ENCODE results near the gene PAPSS1.
"Not testable (repeated sequence)": the region's sequence is repeated elsewhere in the genome, so short reads cannot be mapped to it uniquely, and the experiment has no call there.

Gene PAPSS1

DNA sequence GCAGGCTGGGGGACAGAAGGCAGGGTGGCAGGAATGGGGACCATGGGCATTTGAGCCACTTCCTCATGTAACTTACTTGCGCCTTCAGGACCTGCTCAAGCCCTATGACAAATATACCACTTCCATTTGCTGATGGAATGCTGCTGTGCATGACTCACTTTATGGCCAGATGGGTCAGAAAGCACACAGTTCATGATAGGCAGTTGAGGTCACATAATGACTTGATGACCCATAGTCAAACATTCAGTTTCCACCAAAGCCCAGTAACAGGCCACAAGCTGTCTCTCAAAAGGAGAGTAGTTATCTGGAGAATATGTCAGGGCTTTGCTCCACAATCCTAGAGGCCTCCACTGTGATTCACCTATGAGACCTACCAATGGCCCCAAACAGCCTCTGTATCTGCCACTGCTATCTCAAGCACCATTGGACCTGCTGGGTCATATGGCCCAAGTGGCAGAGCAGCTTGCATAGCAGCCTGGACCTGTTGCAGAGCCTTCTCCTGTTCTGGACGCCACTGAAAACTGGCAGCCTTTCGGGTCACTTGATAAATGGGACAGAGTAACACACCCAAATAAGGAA is 5.3 kb upstream of the PAPSS1 start:
- no peaks in the 10 kb centered on the region for H3K27me3 ChIP-seq (ENCODE audit: insufficient read depth, poor library complexity, severe bottlenecking)
- TF ChIP-seq, protein P1, sequence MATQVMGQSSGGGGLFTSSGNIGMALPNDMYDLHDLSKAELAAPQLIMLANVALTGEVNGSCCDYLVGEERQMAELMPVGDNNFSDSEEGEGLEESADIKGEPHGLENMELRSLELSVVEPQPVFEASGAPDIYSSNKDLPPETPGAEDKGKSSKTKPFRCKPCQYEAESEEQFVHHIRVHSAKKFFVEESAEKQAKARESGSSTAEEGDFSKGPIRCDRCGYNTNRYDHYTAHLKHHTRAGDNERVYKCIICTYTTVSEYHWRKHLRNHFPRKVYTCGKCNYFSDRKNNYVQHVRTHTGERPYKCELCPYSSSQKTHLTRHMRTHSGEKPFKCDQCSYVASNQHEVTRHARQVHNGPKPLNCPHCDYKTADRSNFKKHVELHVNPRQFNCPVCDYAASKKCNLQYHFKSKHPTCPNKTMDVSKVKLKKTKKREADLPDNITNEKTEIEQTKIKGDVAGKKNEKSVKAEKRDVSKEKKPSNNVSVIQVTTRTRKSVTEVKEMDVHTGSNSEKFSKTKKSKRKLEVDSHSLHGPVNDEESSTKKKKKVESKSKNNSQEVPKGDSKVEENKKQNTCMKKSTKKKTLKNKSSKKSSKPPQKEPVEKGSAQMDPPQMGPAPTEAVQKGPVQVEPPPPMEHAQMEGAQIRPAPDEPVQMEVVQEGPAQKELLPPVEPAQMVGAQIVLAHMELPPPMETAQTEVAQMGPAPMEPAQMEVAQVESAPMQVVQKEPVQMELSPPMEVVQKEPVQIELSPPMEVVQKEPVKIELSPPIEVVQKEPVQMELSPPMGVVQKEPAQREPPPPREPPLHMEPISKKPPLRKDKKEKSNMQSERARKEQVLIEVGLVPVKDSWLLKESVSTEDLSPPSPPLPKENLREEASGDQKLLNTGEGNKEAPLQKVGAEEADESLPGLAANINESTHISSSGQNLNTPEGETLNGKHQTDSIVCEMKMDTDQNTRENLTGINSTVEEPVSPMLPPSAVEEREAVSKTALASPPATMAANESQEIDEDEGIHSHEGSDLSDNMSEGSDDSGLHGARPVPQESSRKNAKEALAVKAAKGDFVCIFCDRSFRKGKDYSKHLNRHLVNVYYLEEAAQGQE (IDR thresholded peaks at IDR 0.05; ENCODE audit: insufficient replicate concordance, low read depth) = no peak
- TF ChIP-seq SPI1 (IDR thresholded peaks at IDR 0.05; ENCODE audit: borderline replicate concordance, low read depth) (no peak), POLR2AphosphoS5 (IDR thresholded peaks at IDR 0.05; ENCODE audit: low read depth) (no peak), GABPA (IDR thresholded peaks at IDR 0.05; ENCODE audit: low read depth) (no peak)
- TF ChIP-seq, protein P2, sequence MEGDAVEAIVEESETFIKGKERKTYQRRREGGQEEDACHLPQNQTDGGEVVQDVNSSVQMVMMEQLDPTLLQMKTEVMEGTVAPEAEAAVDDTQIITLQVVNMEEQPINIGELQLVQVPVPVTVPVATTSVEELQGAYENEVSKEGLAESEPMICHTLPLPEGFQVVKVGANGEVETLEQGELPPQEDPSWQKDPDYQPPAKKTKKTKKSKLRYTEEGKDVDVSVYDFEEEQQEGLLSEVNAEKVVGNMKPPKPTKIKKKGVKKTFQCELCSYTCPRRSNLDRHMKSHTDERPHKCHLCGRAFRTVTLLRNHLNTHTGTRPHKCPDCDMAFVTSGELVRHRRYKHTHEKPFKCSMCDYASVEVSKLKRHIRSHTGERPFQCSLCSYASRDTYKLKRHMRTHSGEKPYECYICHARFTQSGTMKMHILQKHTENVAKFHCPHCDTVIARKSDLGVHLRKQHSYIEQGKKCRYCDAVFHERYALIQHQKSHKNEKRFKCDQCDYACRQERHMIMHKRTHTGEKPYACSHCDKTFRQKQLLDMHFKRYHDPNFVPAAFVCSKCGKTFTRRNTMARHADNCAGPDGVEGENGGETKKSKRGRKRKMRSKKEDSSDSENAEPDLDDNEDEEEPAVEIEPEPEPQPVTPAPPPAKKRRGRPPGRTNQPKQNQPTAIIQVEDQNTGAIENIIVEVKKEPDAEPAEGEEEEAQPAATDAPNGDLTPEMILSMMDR (IDR thresholded peaks at IDR 0.05; ENCODE audit: insufficient read depth, low read length) = no peak
- H3K27ac ChIP-seq (replicated peaks) = no peak overlapping the region
- DNase-seq (ENCODE audit: low read depth in 1 of 2, low spot score in 1 of 2) = no peak
- no peak overlapping the region for H3K4me3 ChIP-seq (replicated peaks; ENCODE audit: insufficient read depth, low read length)

DNA sequence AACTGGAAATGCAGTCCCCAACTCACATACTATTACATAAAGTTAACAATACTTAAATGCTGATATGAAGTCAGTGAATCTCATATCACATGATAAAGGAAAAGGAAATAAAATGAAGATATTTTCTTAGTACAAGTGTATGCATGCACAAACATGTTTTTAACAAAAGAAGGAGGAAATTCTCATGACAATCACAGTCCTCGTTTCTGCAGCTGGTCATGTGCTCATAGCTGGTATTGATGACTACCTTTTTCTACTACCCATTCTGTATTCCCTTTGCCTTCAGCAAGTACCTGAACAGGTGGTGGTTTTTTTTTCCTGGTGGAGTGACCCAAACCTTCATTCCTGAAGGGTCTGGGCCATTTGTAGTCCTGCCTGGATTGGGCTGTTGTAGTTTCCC is 3.3 kb upstream of the PAPSS1 start:
- not testable (repeated sequence) for H3K4me3 ChIP-seq (replicated peaks; ENCODE audit: insufficient read depth, low read length); DNase-seq (ENCODE audit: low read depth in 1 of 2, low spot score in 1 of 2); H3K27ac ChIP-seq (replicated peaks); H3K27me3 ChIP-seq (ENCODE audit: insufficient read depth, poor library complexity, severe bottlenecking)

DNA sequence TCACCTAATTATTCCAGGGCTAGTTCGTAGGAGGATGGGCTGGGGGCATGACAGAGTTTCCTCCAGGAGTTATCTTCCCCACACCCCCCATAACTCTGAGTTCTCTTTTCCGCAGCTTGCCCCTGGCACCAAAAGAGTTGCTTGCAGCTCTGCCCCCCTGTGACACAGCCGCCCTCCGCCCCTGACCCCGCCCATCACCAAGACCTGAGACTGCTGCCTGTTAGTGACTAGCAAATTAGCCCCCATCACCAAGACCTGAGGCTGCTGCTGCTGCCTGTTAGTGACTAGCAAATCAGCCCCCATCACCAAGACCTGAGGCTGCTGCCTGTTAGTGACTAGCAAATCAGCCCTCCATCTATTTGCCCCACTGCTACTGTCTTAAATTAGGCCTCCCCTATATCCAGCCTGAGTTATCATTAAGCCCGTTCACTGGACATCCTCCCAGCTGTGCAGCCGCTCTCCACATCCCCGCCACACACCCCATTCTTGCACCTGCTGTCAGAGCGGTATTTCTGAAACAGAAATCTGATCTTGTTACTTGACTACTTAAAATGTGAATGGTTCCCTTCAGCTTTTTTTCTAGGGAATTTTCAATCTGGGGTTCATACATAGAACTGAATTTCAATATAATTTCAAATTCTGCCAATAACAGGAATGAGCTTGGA is 1.5 kb upstream of the PAPSS1 start:
- TF ChIP-seq GABPA (IDR thresholded peaks at IDR 0.05; ENCODE audit: low read depth) (no peak), POLR2AphosphoS5 (IDR thresholded peaks at IDR 0.05; ENCODE audit: low read depth) (no peak), SPI1 (IDR thresholded peaks at IDR 0.05; ENCODE audit: borderline replicate concordance, low read depth) (no peak)
- TF ChIP-seq, protein P1 (IDR thresholded peaks at IDR 0.05; ENCODE audit: insufficient replicate concordance, low read depth) = no peak
- TF ChIP-seq, protein P2 (IDR thresholded peaks at IDR 0.05; ENCODE audit: insufficient read depth, low read length) = no peak
- H3K4me3 ChIP-seq (replicated peaks; ENCODE audit: insufficient read depth, low read length) = no peak overlapping the region
- H3K27ac ChIP-seq (replicated peaks) = no peak overlapping the region
- H3K27me3 ChIP-seq (ENCODE audit: insufficient read depth, poor library complexity, severe bottlenecking) = no peaks in the 10 kb centered on the region
- no peak for DNase-seq (ENCODE audit: low read depth in 1 of 2, low spot score in 1 of 2)

DNA sequence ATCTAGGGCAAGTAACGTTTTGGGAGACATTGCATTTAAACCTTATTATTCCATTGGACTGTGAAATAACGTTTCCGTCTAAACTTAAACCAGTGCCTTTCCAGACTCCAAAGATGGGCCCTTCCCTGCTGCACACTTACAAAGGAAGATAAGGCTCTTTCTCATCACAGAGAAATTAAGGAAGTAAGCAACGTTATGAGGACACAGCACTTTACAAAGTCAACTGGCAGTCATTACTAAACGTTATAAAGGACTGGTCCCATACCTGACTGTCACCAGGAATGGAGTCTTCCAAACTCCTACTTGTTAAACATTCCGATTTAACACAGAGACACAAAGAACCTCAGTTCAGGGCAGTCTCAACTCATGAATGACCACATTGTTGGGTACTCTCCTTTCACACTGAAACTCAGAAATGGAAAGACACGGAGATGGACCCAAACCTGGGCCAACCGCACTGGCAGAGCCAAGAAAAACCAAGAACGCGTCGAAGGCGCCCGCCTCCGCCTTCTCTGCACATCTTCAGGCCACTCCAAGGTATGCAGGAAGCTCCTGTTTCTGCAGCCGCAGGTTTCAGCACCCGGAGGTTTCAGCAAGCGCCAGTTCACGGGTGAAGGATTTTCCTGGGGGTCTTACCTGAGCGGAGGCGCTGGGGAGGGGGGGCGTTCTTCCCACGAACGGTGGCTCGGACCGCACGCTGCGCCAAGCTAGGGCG is 670 bp downstream of the PAPSS1 start:
- TF ChIP-seq GABPA (IDR thresholded peaks at IDR 0.05; ENCODE audit: low read depth) (no peak), SPI1 (IDR thresholded peaks at IDR 0.05; ENCODE audit: borderline replicate concordance, low read depth) (no peak), POLR2AphosphoS5 (IDR thresholded peaks at IDR 0.05; ENCODE audit: low read depth) (no peak)
- TF ChIP-seq, protein P2 (IDR thresholded peaks at IDR 0.05; ENCODE audit: insufficient read depth, low read length) = no peak
- TF ChIP-seq, protein P1 (IDR thresholded peaks at IDR 0.05; ENCODE audit: insufficient replicate concordance, low read depth) = no peak
- Histone ChIP-seq H3K4me3 (replicated peaks; ENCODE audit: insufficient read depth, low read length) (peak overlapping the region; percentile 99), H3K27ac (replicated peaks) (peak overlapping the region; percentile 62), H3K27me3 (ENCODE audit: insufficient read depth, poor library complexity, severe bottlenecking) (no peaks in the 10 kb centered on the region)
- peak in 1 of 2 experiments; percentile 61 for DNase-seq (ENCODE audit: low read depth in 1 of 2, low spot score in 1 of 2)
